ENCODE data around the gene STAT4.

STAT4 gene

DNA sequence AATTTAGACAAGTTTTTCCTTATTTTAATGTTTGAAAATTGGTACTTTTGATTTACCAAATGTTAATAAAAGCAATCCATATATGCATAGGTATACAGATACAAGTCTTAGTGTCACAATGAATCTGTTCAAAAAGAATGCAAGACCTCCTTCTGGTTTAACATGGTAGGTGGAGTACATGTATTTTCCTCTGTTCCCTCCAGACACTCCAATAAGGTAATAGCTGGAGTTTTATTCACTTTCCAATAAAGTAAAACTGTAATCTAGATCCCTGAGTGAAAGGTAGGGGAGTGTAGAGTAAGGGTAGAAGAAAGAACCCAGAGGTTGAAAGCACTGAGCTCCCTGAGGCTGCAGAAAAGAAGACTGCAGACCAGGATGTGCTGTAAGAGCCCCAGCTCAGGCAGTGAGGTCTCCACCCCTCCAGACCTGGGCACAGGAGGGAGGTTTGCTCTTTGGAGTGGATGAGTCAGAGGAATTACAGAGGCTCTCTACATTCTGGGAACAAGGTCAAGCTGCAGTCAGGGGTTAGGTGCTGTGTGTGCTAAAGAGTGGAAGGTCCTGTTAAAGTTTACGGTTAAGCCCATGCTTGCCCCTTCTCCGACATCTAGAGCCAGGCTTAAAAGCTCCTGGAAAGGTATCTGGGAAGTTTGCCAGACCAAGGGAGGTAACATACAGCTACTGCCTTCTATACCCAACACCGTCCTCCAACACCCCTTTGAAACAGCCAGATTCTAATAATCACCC is 109.2 kb downstream of the STAT4 start:
- DNase-seq (ENCODE audit: low spot score), result peak; percentile 84

- DNase-seq (ENCODE audit: low spot score), result no peak
These were observed 111.2 kb downstream of the STAT4 start for GRCh38 chr2:191039616-191040015.

GRCh38 chr2:191038741-191039140 is 112.1 kb downstream of the STAT4 start:
- DNase-seq (ENCODE audit: low spot score), result no peak

GRCh38 chr2:191038241-191038725 is 112.5 kb downstream of the STAT4 start:
- DNase-seq (ENCODE audit: low spot score), result peak; percentile 58

GRCh38 chr2:191037351-191037750 is 113.4 kb downstream of the STAT4 start:
- DNase-seq (ENCODE audit: low spot score), result no peak

DNA sequence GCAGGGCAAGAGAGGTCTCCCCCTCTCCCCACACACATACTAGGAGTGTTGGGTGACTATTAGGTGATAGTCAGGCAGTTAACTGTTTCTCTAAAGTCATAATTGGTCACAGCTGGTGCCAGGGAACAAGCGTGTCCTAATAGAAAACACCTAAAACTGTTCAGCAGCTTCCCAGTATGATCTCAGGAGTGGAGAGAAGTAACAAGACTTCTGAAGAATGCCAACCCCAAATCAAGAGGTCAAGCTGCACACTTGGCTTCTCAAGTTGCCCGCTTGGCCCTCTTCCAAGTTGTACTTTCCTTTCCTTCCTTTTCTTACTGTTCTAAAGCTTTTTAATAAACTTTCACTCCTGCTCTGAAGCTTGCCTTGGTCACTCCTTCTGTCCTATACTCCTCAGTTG is 114.4 kb downstream of the STAT4 start:
- DNase-seq (ENCODE audit: low spot score), result no peak

- no peak for DNase-seq (ENCODE audit: low spot score)
These were observed 118.0 kb downstream of the STAT4 start for GRCh38 chr2:191032588-191033429.

DNA sequence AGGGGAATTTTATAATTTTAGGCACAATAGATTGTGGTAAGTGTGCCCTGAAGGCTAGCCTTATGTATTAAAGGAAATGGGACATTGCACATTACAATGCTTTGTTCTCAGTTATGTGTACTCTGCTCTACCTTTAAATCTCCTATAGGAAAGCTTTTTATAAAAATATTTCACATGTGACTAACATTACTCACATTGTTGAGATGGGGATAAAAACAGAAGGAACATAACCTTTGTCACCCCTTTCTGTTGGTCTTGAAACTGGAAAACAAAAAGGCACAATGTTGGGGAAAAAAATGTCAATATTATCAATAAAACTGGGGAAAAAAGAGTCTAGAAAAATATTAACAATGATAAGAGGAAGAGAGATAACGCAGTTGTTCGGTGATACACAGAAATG is 119.5 kb downstream of the STAT4 start:
- no peak for DNase-seq (ENCODE audit: low spot score)

- DNase-seq (ENCODE audit: low spot score), result peak; percentile 65
These were observed 120.2 kb downstream of the STAT4 start for GRCh38 chr2:191030521-191031154.

DNA sequence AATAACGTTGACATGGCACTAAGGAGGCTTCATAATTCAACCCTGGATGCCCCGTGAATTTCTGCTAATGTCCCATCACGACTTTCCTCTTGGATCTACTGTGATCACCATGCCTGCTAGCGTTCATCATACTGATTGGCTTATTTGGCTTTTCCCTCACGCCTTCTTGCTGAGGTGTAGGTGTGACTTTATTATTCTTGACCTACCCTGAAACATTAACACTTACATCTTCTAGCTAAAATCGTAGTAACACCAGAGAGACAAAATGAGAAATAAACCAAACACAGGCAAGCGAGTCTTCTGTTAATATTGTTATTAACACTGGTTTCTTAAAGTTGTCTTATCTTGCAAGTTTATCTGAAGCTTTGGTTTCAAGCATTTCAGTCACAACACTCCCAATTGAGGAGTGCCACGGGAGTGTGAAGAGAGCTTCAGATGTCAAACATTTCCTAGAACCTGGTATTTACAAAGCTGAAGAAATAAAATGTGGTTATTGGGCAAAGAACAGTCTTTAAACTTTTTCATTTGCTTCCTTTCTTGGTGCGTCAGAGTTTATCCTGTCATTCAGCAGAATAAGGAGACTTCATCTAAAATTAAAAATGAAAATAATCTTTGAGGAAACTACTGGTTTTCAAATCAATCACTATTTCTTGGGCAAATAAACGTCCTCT is 121.4 kb downstream of the STAT4 start:
- DNase-seq (ENCODE audit: low spot score), result no peak

GRCh38 chr2:191026377-191026776 is 124.4 kb downstream of the STAT4 start:
- peak; percentile 49 for DNase-seq (ENCODE audit: low spot score)

GRCh38 chr2:191025135-191025534 is 125.7 kb downstream of the STAT4 start:
- DNase-seq (ENCODE audit: low spot score), result no peak

DNA sequence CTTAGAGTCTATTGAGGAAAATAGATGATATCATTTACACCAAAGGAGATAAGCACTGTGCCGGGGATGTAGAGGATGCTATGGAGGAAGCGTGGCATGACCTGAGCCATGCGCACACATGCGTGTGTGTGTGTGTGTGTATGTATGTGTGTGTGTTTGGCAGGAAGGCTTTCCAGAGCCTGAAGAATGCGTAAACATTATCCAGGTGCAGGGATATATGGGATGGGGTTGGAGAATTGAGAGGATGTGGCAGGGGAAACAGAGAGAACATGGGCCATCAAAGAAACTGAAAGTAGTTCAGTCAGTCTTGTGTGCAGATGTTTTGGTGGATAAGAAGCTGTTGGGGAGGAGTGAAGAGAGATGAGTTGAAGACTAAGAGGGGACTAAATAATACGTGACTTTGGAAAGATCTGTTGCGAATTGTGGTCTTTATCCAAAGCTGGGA is 127.5 kb downstream of the STAT4 start:
- no peak for DNase-seq (ENCODE audit: low spot score)

DNA sequence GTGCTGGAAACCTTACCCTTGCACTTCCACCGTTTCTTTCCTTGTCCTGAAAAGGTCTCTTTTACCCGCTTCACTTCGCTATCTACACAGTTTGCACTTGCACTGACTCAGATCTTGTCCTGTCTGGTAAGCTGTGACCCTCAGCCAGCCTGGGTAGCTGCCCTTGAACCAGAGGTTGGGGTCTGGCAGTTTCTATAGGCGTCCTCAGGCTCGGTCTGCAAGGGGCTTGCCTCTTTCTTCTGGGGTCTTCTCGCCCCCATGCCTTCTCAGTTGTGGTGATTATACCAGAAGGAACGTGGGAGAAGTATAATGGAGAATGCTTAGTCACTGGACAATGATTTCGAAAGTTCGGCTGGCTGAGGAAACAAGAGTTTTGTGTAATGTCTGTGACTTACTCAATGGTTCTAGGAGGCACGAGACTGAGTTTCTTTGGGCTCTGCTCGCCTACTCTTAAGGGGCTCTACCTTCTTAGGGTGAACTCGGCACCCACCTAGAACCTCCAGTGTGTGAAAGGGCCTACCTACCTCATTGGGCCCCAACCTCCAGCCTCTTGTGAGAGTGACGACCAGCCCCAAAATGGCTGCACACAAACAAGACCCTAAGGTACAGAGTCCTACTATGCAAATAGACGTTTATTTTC is 129.9 kb downstream of the STAT4 start:
- DNase-seq (ENCODE audit: low spot score), result peak; percentile 72

DNA sequence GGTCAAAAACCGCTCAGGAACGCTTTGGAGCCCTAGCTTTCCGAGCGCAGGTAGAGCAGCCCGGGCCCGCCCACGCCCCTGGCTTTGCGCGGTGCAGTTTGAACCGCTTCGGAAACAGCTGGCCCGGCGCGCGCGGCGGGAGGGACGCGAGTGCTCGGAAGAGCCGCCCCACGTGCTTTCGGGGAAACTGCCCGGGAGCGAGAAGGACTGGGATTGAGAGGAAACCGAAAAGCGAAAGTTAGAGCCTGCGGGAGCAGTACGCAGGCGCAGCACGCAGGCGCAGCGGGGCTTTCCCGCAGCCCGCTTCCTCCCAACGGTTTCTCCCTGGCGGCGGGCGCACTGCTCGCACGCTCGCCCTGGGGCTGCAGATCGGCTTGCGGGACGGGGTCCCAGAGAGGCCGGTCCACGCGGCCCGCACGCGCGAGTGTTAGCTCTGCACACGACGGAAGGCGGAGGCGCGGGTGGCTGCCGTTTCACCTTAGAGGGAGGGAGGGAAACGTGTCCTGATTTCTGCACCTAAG is 130.5 kb downstream of the STAT4 start:
- peak; percentile 97 for DNase-seq (ENCODE audit: low spot score)

DNA sequence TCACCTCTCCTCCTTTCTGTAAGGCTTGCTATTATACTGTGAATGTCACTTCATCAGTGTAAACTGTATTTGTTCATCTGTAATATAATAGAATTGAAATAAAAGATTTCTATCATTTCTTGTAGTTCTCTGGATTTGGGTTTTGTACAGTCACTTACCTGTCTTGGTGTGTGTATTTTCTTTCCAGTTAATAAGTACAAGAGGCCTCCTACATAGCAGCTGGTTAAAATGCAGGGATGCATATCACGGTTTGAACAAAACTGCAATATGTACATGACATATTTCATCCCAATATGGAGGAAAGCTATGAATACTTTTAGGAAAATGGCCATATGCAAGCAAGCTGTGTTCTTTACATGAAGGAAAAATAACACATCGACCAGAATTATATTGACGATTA is 131.4 kb downstream of the STAT4 start:
- DNase-seq (ENCODE audit: low spot score), result peak; percentile 65

DNA sequence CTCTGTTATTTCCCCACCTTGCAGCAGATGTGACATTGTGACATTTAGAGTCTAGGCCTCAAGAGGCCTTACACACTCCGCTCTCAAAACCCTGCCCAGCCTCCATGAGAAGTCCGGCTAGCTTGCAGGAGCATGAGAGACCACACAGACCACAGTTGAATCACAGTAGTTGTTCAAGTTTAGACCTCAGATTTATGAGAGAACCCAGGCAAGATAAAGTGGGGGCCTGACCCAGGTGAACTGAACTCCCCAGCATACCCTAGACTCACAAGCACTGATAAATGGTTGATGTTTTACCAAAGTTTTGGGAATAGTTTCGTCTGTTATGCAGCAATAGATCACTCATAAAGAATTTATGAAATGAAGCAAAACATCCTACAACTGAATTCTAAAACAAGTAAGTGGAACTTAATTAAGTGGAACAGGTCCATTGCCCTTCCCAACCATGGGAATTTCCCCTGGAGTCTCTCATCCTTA is 132.1 kb downstream of the STAT4 start:
- peak; percentile 97 for DNase-seq (ENCODE audit: low spot score)

- peak; percentile 81 for DNase-seq (ENCODE audit: low spot score)
These were observed 132.7 kb downstream of the STAT4 start for GRCh38 chr2:191018048-191018447.

GRCh38 chr2:191015831-191016230 is 135.0 kb downstream of the STAT4 start:
- no peak for DNase-seq (ENCODE audit: low spot score)

DNA sequence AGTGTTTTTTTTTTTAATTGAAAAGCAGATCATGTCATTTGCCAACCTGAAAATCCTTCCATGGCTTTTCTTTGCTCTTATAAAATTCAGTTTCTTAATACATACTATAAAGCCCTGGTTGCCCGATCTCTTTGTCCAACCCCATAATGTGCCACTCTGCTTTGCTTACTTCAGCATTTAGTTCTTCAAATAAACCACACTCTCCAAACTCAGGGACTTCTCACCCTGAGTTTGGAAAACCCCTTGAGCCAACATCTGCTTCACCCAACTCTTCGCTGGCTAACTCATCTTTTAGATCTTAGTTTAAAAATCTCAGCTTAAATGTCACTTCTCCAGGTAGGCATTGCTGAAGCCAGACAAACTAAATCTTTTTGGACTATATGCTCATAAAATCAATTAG is 135.6 kb downstream of the STAT4 start:
- no peak for DNase-seq (ENCODE audit: low spot score)

GRCh38 chr2:191014653-191015020 is 136.2 kb downstream of the STAT4 start:
- DNase-seq (ENCODE audit: low spot score), result peak; percentile 36
